GM12878 (cell line): ENCODE data around the gene TRIM62. TPM values are rescaled to one million over a fixed set of nuclear protein-coding genes. Genes with fewer than 3 reads are reported as not detected.

Source experiments
- ATAC-seq: fragments of 200-7000 bp; cut with Tn5 transposase; 3 replicates; pipeline ENCODE4 v1.9.1; 2020; ENCODE audit warnings: mild to moderate bottlenecking, moderate library complexity
- BruUV-seq: library from RNA; stranded (reverse); fragments of 400-500 nt; replicated peaks from 2 replicates; lab custom pipeline; 2021; lab: Mats Ljungman, UMichigan
- CTCF ChIA-PET: fragments of 300-600 bp; sonication (Branson Sonifier 250); formaldehyde crosslinking; extraction: SDS; loops from one replicate; lab custom pipeline; 2021; ENCODE audit warnings: inconsistent platforms; lab: Yijun Ruan, JAX
- POLR2A ChIA-PET: fragments of 350-600 bp; formaldehyde crosslinking; extraction: SDS; loops from one replicate; lab custom pipeline; 2021; ENCODE audit warnings: inconsistent platforms; lab: Charles Lee
- RAD21 ChIA-PET: fragments of 300-600 bp; sonication (Branson Sonifier 250); formaldehyde crosslinking; loops from one replicate; lab custom pipeline; 2023; ENCODE audit warnings: antibody characterized with exemption; ENCODE audit not compliant: unreplicated experiment; lab: Charles Lee
- SMC1A ChIA-PET: fragments of 300-600 bp; sonication (Branson Sonifier 250); formaldehyde crosslinking; loops from one replicate; lab custom pipeline; 2023; ENCODE audit not compliant: unreplicated experiment, uncharacterized antibody; lab: Charles Lee
- DNase-seq: peaks from one replicate; pipeline ENCODE4 v3.0.0-alpha.2; 2011; ENCODE audit warnings: low read depth, low spot score
- FAIRE-seq: peaks from 3 replicates; lab custom pipeline; 2011; peaks lifted over from hg19 to GRCh38; lab: Jason Lieb, UNC
- H2AFZ ChIP-seq: 2 replicates; pipeline ENCODE4 v1.6.0; 2011; ENCODE audit warnings: low read depth, low read length, control low read depth; ENCODE audit not compliant: control insufficient read depth
- H3K27ac ChIP-seq: 2 replicates; pipeline ENCODE4 v1.5.1; 2011; ENCODE audit warnings: control low read depth; ENCODE audit not compliant: control insufficient read depth, insufficient read depth
- H3K27me3 ChIP-seq, 2 experiments: replicated peaks in 1 of 2; 2 replicates each; pipeline versions ENCODE4 v1.6.0 to v1.6.1; 2011; ENCODE audit warnings: low read length in 1 of 2; ENCODE audit not compliant: control insufficient read depth in 2 of 2, insufficient read depth in 2 of 2
- H3K36me3 ChIP-seq, 2 experiments: 2 replicates each; pipeline ENCODE4 v1.5.1; 2011; ENCODE audit warnings: low read length in 1 of 2; ENCODE audit not compliant: control insufficient read depth in 2 of 2, insufficient read depth in 2 of 2
- H3K4me1 ChIP-seq: 2 replicates; pipeline ENCODE4 v1.6.1; 2011; ENCODE audit warnings: mild to moderate bottlenecking, low read length, moderate library complexity, mixed read lengths; ENCODE audit not compliant: control insufficient read depth, insufficient read depth
- H3K4me2 ChIP-seq: 2 replicates; pipeline ENCODE4 v1.6.0; 2011; ENCODE audit warnings: control low read depth; ENCODE audit not compliant: control insufficient read depth, insufficient read depth
- H3K4me3 ChIP-seq: fragments of 200-600 bp; sonication (generic); 2 replicates; pipeline ENCODE4 v1.5.1; 2016
- H3K79me2 ChIP-seq: 2 replicates; pipeline ENCODE4 v1.6.0; 2011; ENCODE audit warnings: low read length; ENCODE audit not compliant: control insufficient read depth, insufficient read depth
- H3K9ac ChIP-seq: 2 replicates; pipeline ENCODE4 v1.8.0; 2011; ENCODE audit warnings: low read length, control low read depth, mixed read lengths; ENCODE audit not compliant: control insufficient read depth, insufficient read depth
- H3K9me3 ChIP-seq: replicated peaks from 3 replicates; pipeline ENCODE4 v1.5.1; 2011; ENCODE audit warnings: mild to moderate bottlenecking, low read length; ENCODE audit not compliant: control insufficient read depth, insufficient read depth
- H4K20me1 ChIP-seq: 2 replicates; pipeline ENCODE4 v1.6.0; 2011; ENCODE audit not compliant: control insufficient read depth, insufficient read depth
- BHLHE40 ChIP-seq, 2 experiments: fragments of 450-650 bp in 1 of 2; IDR thresholded peaks; 2 replicates each; pipeline ENCODE4 v1.6.1; 2011 to 2017; ENCODE audit warnings: low read depth in 2 of 2, borderline replicate concordance in 1 of 2, improper control_type of control experiment in 1 of 2, low read length in 1 of 2, mild to moderate bottlenecking in 1 of 2
- CBFB ChIP-seq: IDR thresholded peaks from 2 replicates; pipeline ENCODE4 v1.6.1; 2016; ENCODE audit warnings: antibody characterized with exemption, low read depth
- JUND ChIP-seq: IDR thresholded peaks from 2 replicates; pipeline ENCODE4 v1.6.1; 2012; ENCODE audit warnings: low read depth, mild to moderate bottlenecking, low read length, improper control_type of control experiment, moderate library complexity
- KDM1A ChIP-seq: fragments of 200-600 bp; sonication (generic); IDR thresholded peaks from 2 replicates; pipeline ENCODE4 v1.6.1; 2016; ENCODE audit warnings: borderline replicate concordance
- REST ChIP-seq: IDR thresholded peaks from 2 replicates; pipeline ENCODE4 v1.6.1; 2012; ENCODE audit warnings: mild to moderate bottlenecking, low read depth, low read length
- SKIL ChIP-seq: fragments of 450-650 bp; IDR thresholded peaks from 2 replicates; pipeline ENCODE4 v1.6.1; 2017; ENCODE audit warnings: mild to moderate bottlenecking, low read depth, inconsistent platforms; ENCODE audit not compliant: poor library complexity, severe bottlenecking
- SMAD5 ChIP-seq: IDR thresholded peaks from 2 replicates; pipeline ENCODE4 v1.6.1; 2016; ENCODE audit warnings: antibody characterized with exemption, low read depth
- SREBF1 ChIP-seq: IDR thresholded peaks from 2 replicates; pipeline ENCODE4 v1.6.1; 2012; ENCODE audit warnings: mild to moderate bottlenecking, low read length
- STAT3 ChIP-seq: IDR thresholded peaks from 2 replicates; pipeline ENCODE4 v1.6.1; 2011; ENCODE audit warnings: low read depth, low read length, improper control_type of control experiment
- TARDBP ChIP-seq: IDR thresholded peaks from 2 replicates; pipeline ENCODE4 v1.6.1; 2016; ENCODE audit warnings: borderline replicate concordance
- TCF7 ChIP-seq: IDR thresholded peaks from 2 replicates; pipeline ENCODE4 v1.6.1; 2014; ENCODE audit warnings: antibody characterized with exemption, borderline replicate concordance
- YY1 ChIP-seq: IDR thresholded peaks from 2 replicates; pipeline ENCODE4 v1.6.1; 2011; ENCODE audit warnings: low read depth, mild to moderate bottlenecking, low read length
- ZNF622 ChIP-seq: fragments of 450-650 bp; IDR thresholded peaks from 2 replicates; pipeline ENCODE4 v1.6.1; 2017; ENCODE audit warnings: mild to moderate bottlenecking, inconsistent platforms
- WGBS: methylation state at CpG from one replicate; pipeline ENCODE4 v1.1.6; 2016; ENCODE audit warnings: low lambda C conversion rate; ENCODE audit not compliant: insufficient replicate concordance, insufficient coverage; ENCODE audit errors: missing lambda C conversion rate; 5-methylcytosine and 5-hydroxymethylcytosine counted together
- in situ Hi-C: fragments of 300-500 bp; cut with MboI; formaldehyde crosslinking; loops from 9 replicates; pipeline ENCODE4 v1.14.3; 2018; ENCODE audit warnings: mixed read lengths
- intact Hi-C: fragments of 100-400 bp; cut with micrococcal nuclease; formaldehyde crosslinking; loops from one replicate; pipeline ENCODE4 v1.14.2; 2022; ENCODE audit not compliant: unreplicated experiment
- polyA plus RNA-seq, 11 experiments: library from polyadenylated mRNA; depleted of rRNA in 4 of 11; unstranded in 6 of 11; stranded (reverse) in 5 of 11; fragments of >200 nt; fragmentation: Nextera tagmentation in 4 of 11; fragmentation: Illumina TruSeq in 1 of 11; extraction: Ambion mirVana in 4 of 11; extraction: Trizol in 1 of 11; gene quantifications; 1 replicate in 1 of 11; 2 replicates in 10 of 11; pipeline versions ENCODE4 v1.2.1 to v1.2.3, GENCODE V29; 2011 to 2016; ENCODE audit warnings: inconsistent platforms in 2 of 11, missing spikeins in 2 of 11, low read depth in 1 of 11
- total RNA-seq, 4 experiments: library from RNA; depleted of rRNA in 3 of 4; stranded (reverse); fragments of >200 nt in 3 of 4; fragmentation: Illumina TruSeq in 1 of 4; extraction: Trizol in 1 of 4; gene quantifications; 2 replicates each; pipeline versions ENCODE4 v1.2.1 to v1.2.3, GENCODE V29; 2013 to 2021

Gene TRIM62
- total and polyA plus RNA-seq, 10 of the 15 experiments (the other 5 are each of a cell fraction or from before 2014, with no cell fraction given): 0.52 to 4.2 (median 1.9) TPM

- Histone ChIP-seq H3K4me2 (no peak overlapping the region), H3K4me1 (no peaks in the 10 kb centered on the region), H3K79me2 (no peaks in the 10 kb centered on the region), H3K36me3 (no peaks in the 10 kb centered on the region; a peak in 1 of 4 replicates), H3K9me3 (no peaks in the 10 kb centered on the region), H3K27me3 (no peaks in the 10 kb centered on the region), H3K4me3 (no peak overlapping the region), H3K27ac (no peak overlapping the region), H3K9ac (no peak overlapping the region), H4K20me1 (no peaks in the 10 kb centered on the region)
- ATAC-seq: no peak
- ChIA-PET SMC1A (no interaction called here), POLR2A (no interaction called here), CTCF (no interaction called here)
- WGBS: 56% methylated on average over 2 of the region's 2 CpGs
- no peak for DNase-seq
- BruUV-seq: no TSS peak
- no peak for FAIRE-seq
- intact Hi-C loops (no loop called here), in situ Hi-C loops (no loop called here)
- no peak for TF ChIP-seq JUND
- TF ChIP-seq TARDBP: no peak
- no peak for TF ChIP-seq KDM1A
- no peak for TF ChIP-seq REST
- no peak for TF ChIP-seq STAT3
- no peak for TF ChIP-seq YY1
- TF ChIP-seq SMAD5: no peak
- TF ChIP-seq ZNF622: no peak
- TF ChIP-seq SKIL: no peak
- no peak for TF ChIP-seq CBFB
- no peak for TF ChIP-seq SREBF1
- no peak for TF ChIP-seq BHLHE40 (IDR thresholded peaks at IDR 0.05; ENCODE audit: borderline replicate concordance in 1 of 2, low read depth in 2 of 2, low read length in 1 of 2)
- no peak for TF ChIP-seq TCF7
- TF ChIP-seq, all 136 proteins: peak for 0
- RAD21 ChIA-PET: no interaction called here
- no peak overlapping the region for H2AFZ ChIP-seq
These were observed 28.2 kb downstream of the TRIM62 start for GRCh38 chr1:33153650-33154049.
